GM23338 (cell line): Measurements from ENCODE around the gene MAP7D1.

Experiments
- CREB1 ChIP-seq: fragments of 250-450 bp; sonication (Bioruptor Pico); IDR thresholded peaks from 2 replicates; pipeline ENCODE4 v1.5.0; 2020; ENCODE audit warnings: low read depth, mild to moderate bottlenecking, moderate library complexity
- EZH2 ChIP-seq: fragments of 200-600 bp; sonication (generic); IDR thresholded peaks from one replicate; pipeline ENCODE4 v1.8.0; 2017; ENCODE audit warnings: antibody characterized with exemption, mild to moderate bottlenecking, low read depth; ENCODE audit not compliant: unreplicated experiment
- JUNB ChIP-seq: IDR thresholded peaks from one replicate; pipeline ENCODE4 v1.6.1; 2016; ENCODE audit warnings: antibody characterized with exemption; ENCODE audit not compliant: unreplicated experiment
- POLR2AphosphoS5 ChIP-seq: IDR thresholded peaks from 2 replicates; pipeline ENCODE4 v1.6.1; 2016; ENCODE audit warnings: antibody characterized with exemption, low read depth
- ZNF331 ChIP-seq: fragments of 250-450 bp; sonication (Bioruptor Pico); IDR thresholded peaks from 2 replicates; pipeline ENCODE4 v1.5.0; 2020; ENCODE audit warnings: low read depth, mild to moderate bottlenecking, moderate library complexity
- TF ChIP-seq, protein P1 (sequence below), 2 experiments: fragments of 200-600 bp in 1 of 2; sonication (generic) in 1 of 2; conservative IDR thresholded peaks; 2 replicates each; pipeline versions ENCODE4 v1.5.1 to v1.6.1; 2016 to 2017; ENCODE audit warnings: antibody characterized with exemption in 2 of 2, low read depth in 2 of 2, mild to moderate bottlenecking in 2 of 2, moderate library complexity in 1 of 2
- TF ChIP-seq, protein P2 (sequence below): IDR thresholded peaks from 2 replicates; pipeline ENCODE4 v1.6.1; 2016; ENCODE audit warnings: antibody characterized with exemption
- TF ChIP-seq, protein P3 (sequence below): IDR thresholded peaks from one replicate; pipeline ENCODE4 v1.6.1; 2018; ENCODE audit warnings: antibody characterized with exemption; ENCODE audit not compliant: unreplicated experiment

DNA sequence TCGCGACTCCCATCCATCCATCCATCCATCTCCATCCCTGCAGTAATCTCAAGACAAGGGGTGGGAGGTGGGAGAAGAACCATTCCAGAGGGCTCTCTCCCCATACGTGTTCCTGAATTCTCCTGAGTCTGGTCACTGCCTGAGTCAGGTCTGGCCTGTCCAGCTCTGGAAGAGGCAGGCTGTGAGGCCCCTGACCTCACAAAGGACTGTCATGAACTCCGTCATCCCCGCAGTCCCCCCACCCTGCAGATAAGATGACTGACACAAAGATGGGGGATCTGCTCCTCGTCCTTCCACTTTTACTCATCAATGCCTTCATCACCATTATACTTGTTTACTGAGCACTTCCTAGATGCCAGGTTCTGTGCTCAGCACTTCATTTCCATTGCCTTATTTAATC lies 1.6 kb upstream of the MAP7D1 start:
- no peak for TF ChIP-seq CREB1 (CRISPR knock-in tag)
- TF ChIP-seq JUNB, result no peak
- TF ChIP-seq, protein P1, sequence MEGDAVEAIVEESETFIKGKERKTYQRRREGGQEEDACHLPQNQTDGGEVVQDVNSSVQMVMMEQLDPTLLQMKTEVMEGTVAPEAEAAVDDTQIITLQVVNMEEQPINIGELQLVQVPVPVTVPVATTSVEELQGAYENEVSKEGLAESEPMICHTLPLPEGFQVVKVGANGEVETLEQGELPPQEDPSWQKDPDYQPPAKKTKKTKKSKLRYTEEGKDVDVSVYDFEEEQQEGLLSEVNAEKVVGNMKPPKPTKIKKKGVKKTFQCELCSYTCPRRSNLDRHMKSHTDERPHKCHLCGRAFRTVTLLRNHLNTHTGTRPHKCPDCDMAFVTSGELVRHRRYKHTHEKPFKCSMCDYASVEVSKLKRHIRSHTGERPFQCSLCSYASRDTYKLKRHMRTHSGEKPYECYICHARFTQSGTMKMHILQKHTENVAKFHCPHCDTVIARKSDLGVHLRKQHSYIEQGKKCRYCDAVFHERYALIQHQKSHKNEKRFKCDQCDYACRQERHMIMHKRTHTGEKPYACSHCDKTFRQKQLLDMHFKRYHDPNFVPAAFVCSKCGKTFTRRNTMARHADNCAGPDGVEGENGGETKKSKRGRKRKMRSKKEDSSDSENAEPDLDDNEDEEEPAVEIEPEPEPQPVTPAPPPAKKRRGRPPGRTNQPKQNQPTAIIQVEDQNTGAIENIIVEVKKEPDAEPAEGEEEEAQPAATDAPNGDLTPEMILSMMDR (conservative IDR thresholded peaks at IDR 0.05; ENCODE audit: low read depth in 2 of 2), result no peak
- TF ChIP-seq EZH2, result no peak
- TF ChIP-seq, protein P2, sequence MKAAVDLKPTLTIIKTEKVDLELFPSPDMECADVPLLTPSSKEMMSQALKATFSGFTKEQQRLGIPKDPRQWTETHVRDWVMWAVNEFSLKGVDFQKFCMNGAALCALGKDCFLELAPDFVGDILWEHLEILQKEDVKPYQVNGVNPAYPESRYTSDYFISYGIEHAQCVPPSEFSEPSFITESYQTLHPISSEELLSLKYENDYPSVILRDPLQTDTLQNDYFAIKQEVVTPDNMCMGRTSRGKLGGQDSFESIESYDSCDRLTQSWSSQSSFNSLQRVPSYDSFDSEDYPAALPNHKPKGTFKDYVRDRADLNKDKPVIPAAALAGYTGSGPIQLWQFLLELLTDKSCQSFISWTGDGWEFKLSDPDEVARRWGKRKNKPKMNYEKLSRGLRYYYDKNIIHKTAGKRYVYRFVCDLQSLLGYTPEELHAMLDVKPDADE, result no peak
- TF ChIP-seq POLR2AphosphoS5, result no peak
- TF ChIP-seq, protein P3, sequence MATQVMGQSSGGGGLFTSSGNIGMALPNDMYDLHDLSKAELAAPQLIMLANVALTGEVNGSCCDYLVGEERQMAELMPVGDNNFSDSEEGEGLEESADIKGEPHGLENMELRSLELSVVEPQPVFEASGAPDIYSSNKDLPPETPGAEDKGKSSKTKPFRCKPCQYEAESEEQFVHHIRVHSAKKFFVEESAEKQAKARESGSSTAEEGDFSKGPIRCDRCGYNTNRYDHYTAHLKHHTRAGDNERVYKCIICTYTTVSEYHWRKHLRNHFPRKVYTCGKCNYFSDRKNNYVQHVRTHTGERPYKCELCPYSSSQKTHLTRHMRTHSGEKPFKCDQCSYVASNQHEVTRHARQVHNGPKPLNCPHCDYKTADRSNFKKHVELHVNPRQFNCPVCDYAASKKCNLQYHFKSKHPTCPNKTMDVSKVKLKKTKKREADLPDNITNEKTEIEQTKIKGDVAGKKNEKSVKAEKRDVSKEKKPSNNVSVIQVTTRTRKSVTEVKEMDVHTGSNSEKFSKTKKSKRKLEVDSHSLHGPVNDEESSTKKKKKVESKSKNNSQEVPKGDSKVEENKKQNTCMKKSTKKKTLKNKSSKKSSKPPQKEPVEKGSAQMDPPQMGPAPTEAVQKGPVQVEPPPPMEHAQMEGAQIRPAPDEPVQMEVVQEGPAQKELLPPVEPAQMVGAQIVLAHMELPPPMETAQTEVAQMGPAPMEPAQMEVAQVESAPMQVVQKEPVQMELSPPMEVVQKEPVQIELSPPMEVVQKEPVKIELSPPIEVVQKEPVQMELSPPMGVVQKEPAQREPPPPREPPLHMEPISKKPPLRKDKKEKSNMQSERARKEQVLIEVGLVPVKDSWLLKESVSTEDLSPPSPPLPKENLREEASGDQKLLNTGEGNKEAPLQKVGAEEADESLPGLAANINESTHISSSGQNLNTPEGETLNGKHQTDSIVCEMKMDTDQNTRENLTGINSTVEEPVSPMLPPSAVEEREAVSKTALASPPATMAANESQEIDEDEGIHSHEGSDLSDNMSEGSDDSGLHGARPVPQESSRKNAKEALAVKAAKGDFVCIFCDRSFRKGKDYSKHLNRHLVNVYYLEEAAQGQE, result no peak
- TF ChIP-seq ZNF331, result no peak
